A673 (cell line): ENCODE results near the gene CD53. TPM values are rescaled to one million over a fixed set of nuclear protein-coding genes. Genes with fewer than 3 reads are reported as not detected.

Source experiments
- BruUV-seq: library from RNA; stranded (reverse); fragments of 400-500 nt; replicated peaks from 2 replicates; lab custom pipeline; 2021; lab: Mats Ljungman, UMichigan
- CTCF ChIA-PET: fragments of 300-600 bp; sonication (Branson Sonifier 250); formaldehyde crosslinking; loops from one replicate; lab custom pipeline; 2022; ENCODE audit warnings: antibody characterized with exemption; lab: Charles Lee
- POLR2A ChIA-PET: fragments of 300-600 bp; sonication (Branson Sonifier 250); formaldehyde crosslinking; loops from one replicate; lab custom pipeline; 2022; ENCODE audit warnings: antibody characterized with exemption; ENCODE audit not compliant: low non-redundant PET; lab: Charles Lee
- DNase-seq: peaks from one replicate; pipeline ENCODE4 v3.0.0-alpha.2; 2015; ENCODE audit warnings: low spot score
- H3K27ac ChIP-seq: fragments of 200-600 bp; sonication (generic); 2 replicates; pipeline ENCODE4 v1.5.1; 2016; ENCODE audit warnings: mixed run types, low read depth, mild to moderate bottlenecking, mixed read lengths, antibody characterized with exemption, low read length; ENCODE audit not compliant: poor library complexity, severe bottlenecking
- H3K27me3 ChIP-seq: fragments of 200-600 bp; sonication (generic); replicated peaks from 2 replicates; pipeline ENCODE4 v1.6.1; 2017; ENCODE audit warnings: mixed run types, low read depth, mild to moderate bottlenecking, mixed read lengths, antibody characterized with exemption, low read length; ENCODE audit not compliant: insufficient read depth, poor library complexity
- H3K36me3 ChIP-seq: fragments of 200-600 bp; sonication (generic); 2 replicates; pipeline ENCODE4 v1.6.1; 2016; ENCODE audit warnings: mixed run types, mild to moderate bottlenecking, mixed read lengths, antibody characterized with exemption, low read length; ENCODE audit not compliant: insufficient read depth, poor library complexity, severe bottlenecking
- H3K4me1 ChIP-seq: fragments of 200-600 bp; sonication (generic); 2 replicates; pipeline ENCODE4 v1.6.1; 2017; ENCODE audit warnings: mixed run types, mild to moderate bottlenecking, mixed read lengths, antibody characterized with exemption, low read length; ENCODE audit not compliant: insufficient read depth, poor library complexity, severe bottlenecking
- H3K4me3 ChIP-seq: fragments of 200-600 bp; sonication (generic); 2 replicates; pipeline ENCODE4 v1.5.1; 2016; ENCODE audit warnings: low read depth, mixed run types, mild to moderate bottlenecking, mixed read lengths, low read length; ENCODE audit not compliant: poor library complexity, severe bottlenecking
- H3K9me3 ChIP-seq: fragments of 200-600 bp; sonication (generic); 2 replicates; pipeline ENCODE4 v1.6.1; 2016; ENCODE audit warnings: mixed run types, low read depth, mild to moderate bottlenecking, mixed read lengths, antibody characterized with exemption, low read length; ENCODE audit not compliant: poor library complexity, severe bottlenecking
- CTCF ChIP-seq: fragments of 300-800, 200-600 bp; sonication (generic); conservative IDR thresholded peaks from 2 replicates; pipeline ENCODE4 v1.5.1; 2017; ENCODE audit warnings: low read depth, mild to moderate bottlenecking, antibody characterized with exemption, low read length, moderate library complexity, mixed read lengths
- EZH2 ChIP-seq: fragments of 200-600 bp; sonication (generic); IDR thresholded peaks from 2 replicates; pipeline ENCODE4 v1.6.1; 2017; ENCODE audit warnings: borderline replicate concordance, low read depth, mild to moderate bottlenecking, mixed read lengths, antibody characterized with exemption, low read length; ENCODE audit not compliant: poor library complexity, severe bottlenecking
- intact Hi-C: fragments of 100-400 bp; cut with micrococcal nuclease; formaldehyde crosslinking; loops from one replicate; pipeline ENCODE4 v1.10.0; 2022; ENCODE audit not compliant: unreplicated experiment
- total RNA-seq: library from RNA; stranded (reverse); gene quantifications from 2 replicates; pipeline ENCODE4 v1.2.3, GENCODE V29; 2021

The CD53 gene
- total RNA-seq, 1 experiment from 2014 or later = 0.19 TPM

DNA sequence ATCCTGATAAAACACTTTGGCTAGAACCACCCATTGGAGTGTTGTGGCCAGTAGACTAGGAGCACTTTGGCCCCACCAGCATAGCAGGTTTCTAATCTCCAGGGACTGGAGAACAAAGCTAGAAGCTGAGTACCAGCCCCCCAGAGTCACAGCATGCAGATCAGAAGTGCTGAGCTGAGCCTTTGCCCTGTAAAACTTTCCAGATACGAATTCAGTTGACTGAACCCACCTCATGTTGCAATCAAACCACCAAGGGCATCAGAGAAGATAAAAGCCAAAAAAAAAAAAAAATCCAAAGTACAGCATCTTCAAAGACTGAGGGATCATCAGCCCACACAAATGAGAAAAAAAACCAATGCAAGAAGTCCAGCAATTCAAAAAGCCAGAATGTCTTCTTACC, 8.7 kb upstream of the CD53 start:
- TF ChIP-seq EZH2 = no peak
- Histone ChIP-seq H3K36me3 (no peaks in the 10 kb centered on the region), H3K4me3 (no peak overlapping the region), H3K9me3 (no peaks in the 10 kb centered on the region), H3K27ac (no peak overlapping the region), H3K27me3 (no peaks in the 10 kb centered on the region), H3K4me1 (no peaks in the 10 kb centered on the region)
- DNase-seq = no peak
- intact Hi-C loops = no loop called here
- POLR2A ChIA-PET = no interaction called here
- CTCF ChIA-PET = no interaction called here
- BruUV-seq = no TSS peak

DNA sequence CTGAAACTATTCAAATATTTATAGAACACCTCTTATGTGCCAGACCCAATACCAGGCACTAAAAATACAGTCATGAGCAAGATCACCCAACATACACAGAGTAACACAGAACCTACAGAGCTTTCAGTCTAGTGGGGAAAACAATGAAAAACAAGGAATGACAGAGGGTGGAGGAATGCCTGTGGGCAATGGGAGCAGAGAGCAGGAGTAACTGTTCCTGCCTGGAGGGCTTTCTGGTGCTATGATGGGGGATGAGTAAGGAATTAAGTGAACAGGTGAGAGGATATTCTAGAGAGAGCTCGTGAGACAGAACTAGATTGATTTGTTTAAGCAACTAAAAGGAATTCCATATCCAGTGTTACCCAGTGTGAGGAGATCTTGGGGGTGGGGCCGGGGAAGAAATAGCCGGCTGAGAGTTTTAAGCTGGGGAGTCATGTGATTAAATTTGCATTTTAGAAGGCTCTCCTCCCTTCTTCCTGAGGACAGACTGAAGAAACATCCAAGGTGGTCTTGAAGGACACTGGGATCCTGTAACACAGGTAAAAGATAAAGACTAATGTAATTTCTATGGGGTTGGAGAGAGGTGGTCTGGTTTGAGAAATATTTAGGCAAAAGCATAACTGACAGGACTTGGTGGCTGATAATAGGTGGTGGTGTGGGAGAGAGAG, 2.1 kb upstream of the CD53 start:
- H3K4me3 ChIP-seq = no peak overlapping the region
- H3K9me3 ChIP-seq = no peaks in the 10 kb centered on the region
- DNase-seq = no peak
- no TSS peak for BruUV-seq
- ChIA-PET CTCF (no interaction called here), POLR2A (no interaction called here)
- TF ChIP-seq EZH2 (no peak), CTCF (no peak)
- intact Hi-C loops = no loop called here
- H3K36me3 ChIP-seq = no peaks in the 10 kb centered on the region
- H3K4me1 ChIP-seq = no peaks in the 10 kb centered on the region
- no peaks in the 10 kb centered on the region for H3K27me3 ChIP-seq
- H3K27ac ChIP-seq = no peak overlapping the region

GRCh38 chr1:110872366-110872744, 593 bp upstream of the CD53 start:
- Histone ChIP-seq H3K9me3 (no peaks in the 10 kb centered on the region), H3K36me3 (no peaks in the 10 kb centered on the region), H3K27me3 (no peaks in the 10 kb centered on the region), H3K27ac (no peak overlapping the region), H3K4me1 (no peaks in the 10 kb centered on the region), H3K4me3 (no peak overlapping the region)
- ChIA-PET CTCF (no interaction called here), POLR2A (no interaction called here)
- BruUV-seq = no TSS peak
- DNase-seq = no peak
- no peak for TF ChIP-seq EZH2
- intact Hi-C loops = no loop called here

- no peaks in the 10 kb centered on the region for H3K27me3 ChIP-seq
- no peak for DNase-seq
- CTCF ChIA-PET = no interaction called here
- no TSS peak for BruUV-seq
- no peak for TF ChIP-seq CTCF
- no peak for TF ChIP-seq EZH2
- POLR2A ChIA-PET = no interaction called here
- H3K27ac ChIP-seq = no peak overlapping the region
- intact Hi-C loops = no loop called here
- H3K4me1 ChIP-seq = no peaks in the 10 kb centered on the region
- H3K36me3 ChIP-seq = no peaks in the 10 kb centered on the region
- no peaks in the 10 kb centered on the region for H3K9me3 ChIP-seq
- no peak overlapping the region for H3K4me3 ChIP-seq
Observed at GRCh38 chr1:110873856-110874255, 908 bp downstream of the CD53 start.
